ENCODE data around the gene SYT9.

GRCh38 chr11:7421136-7421535, 169.4 kb downstream of the SYT9 start:
- no peak for TF ChIP-seq CTCF (IDR thresholded peaks at IDR 0.05)
- no peak for TF ChIP-seq EP300 (IDR thresholded peaks at IDR 0.05; ENCODE audit: low read depth)
